Measurements from ENCODE around the gene LEF1. TPM values are rescaled to one million over a fixed set of nuclear protein-coding genes. Genes with fewer than 3 reads are reported as not detected.

The LEF1 gene
- total and polyA plus RNA-seq, 2 donors (not counting 1 experiment from before 2014, with no cell fraction given) = 2.4 to 5.1 TPM

- ATAC-seq (ENCODE audit: low read depth) (no peak), DNase-seq (no peak)
- ChIA-PET POLR2A (interaction anchor here (0.6 kb wide), 1 partner anchor 616 kb away, joined by 3 read pairs; no protein-coding TSS in a partner anchor), CTCF (no interaction called here)
- Histone ChIP-seq H2AFZ (ENCODE audit: insufficient read depth, low read depth, low read length, poor library complexity, severe bottlenecking) (no peak overlapping the region), H3K79me2 (ENCODE audit: control insufficient read depth, insufficient read depth, low read length) (no peaks in the 10 kb centered on the region), H3K27ac (ENCODE audit: low read length in 2 of 2) (no peak overlapping the region), H3K4me1 (ENCODE audit: control insufficient read depth in 2 of 2, insufficient read depth in 2 of 2, low read length in 2 of 2) (no peaks in the 10 kb centered on the region), H3K36me3 (replicated peaks in 1 of 2; ENCODE audit: control extremely low read depth in 1 of 2, control insufficient read depth in 1 of 2, extremely low read depth in 1 of 2, insufficient read depth in 2 of 2, low read length in 1 of 2) (no peaks in the 10 kb centered on the region), H3K27me3 (replicated peaks in 1 of 4; ENCODE audit: control extremely low read depth in 1 of 4, control insufficient read depth in 3 of 4, insufficient read depth in 4 of 4, low read length in 3 of 4) (no peaks in the 10 kb centered on the region), H3K9me3 (ENCODE audit: control extremely low read depth in 1 of 3, control insufficient read depth in 2 of 3, insufficient read depth in 1 of 3, low read length in 2 of 3) (no peaks in the 10 kb centered on the region), H3K9ac (ENCODE audit: low read length) (no peak overlapping the region), H3K4me2 (replicated peaks; ENCODE audit: low read depth, low read length, poor library complexity, severe bottlenecking) (no peak overlapping the region), H4K20me1 (ENCODE audit: control insufficient read depth, insufficient read depth, low read length, poor library complexity, severe bottlenecking) (no peaks in the 10 kb centered on the region), H3K4me3 (ENCODE audit: control extremely low read depth in 1 of 5, extremely low read depth in 1 of 5, insufficient read depth in 1 of 5, low read depth in 2 of 5, low read length in 4 of 5) (no peak overlapping the region)
- intact Hi-C loops (cut with micrococcal nuclease) = no loop called here
- peaks cover 5% of the 10 kb centered on the region for H3K27me3 Mint-ChIP-seq
- H3K4me1 Mint-ChIP-seq = peaks cover 6% of the 10 kb centered on the region
- no peaks in the 10 kb centered on the region for H3K9me3 Mint-ChIP-seq (ENCODE audit: insufficient read depth)
- no peak overlapping the region for H3K27ac Mint-ChIP-seq
- 90% methylated on average over 1 of the region's 6 CpGs for WGBS (ENCODE audit: insufficient coverage)
- TF ChIP-seq CTCF (IDR thresholded peaks at IDR 0.05) = no peak
- TF ChIP-seq EZH2 (IDR thresholded peaks at IDR 0.05; ENCODE audit: borderline replicate concordance, insufficient read depth, low read depth, low read length, poor library complexity, severe bottlenecking) = no peak
- H3K4me3 Mint-ChIP-seq = no peak overlapping the region
These were observed 120.6 kb downstream of the LEF1 start for GRCh38 chr4:108048157-108048556.

GRCh38 chr4:108047199-108047598 is 121.5 kb downstream of the LEF1 start:
- peaks cover 6% of the 10 kb centered on the region for H3K4me1 Mint-ChIP-seq
- no peaks in the 10 kb centered on the region for H3K4me1 ChIP-seq (ENCODE audit: control insufficient read depth in 2 of 2, insufficient read depth in 2 of 2, low read length in 2 of 2)
- POLR2A ChIA-PET = no interaction called here
- no peak overlapping the region for H3K4me2 ChIP-seq (replicated peaks; ENCODE audit: low read depth, low read length, poor library complexity, severe bottlenecking)
- no peaks in the 10 kb centered on the region for H3K79me2 ChIP-seq (ENCODE audit: control insufficient read depth, insufficient read depth, low read length)
- H3K4me3 Mint-ChIP-seq = no peak overlapping the region
- H2AFZ ChIP-seq (ENCODE audit: insufficient read depth, low read depth, low read length, poor library complexity, severe bottlenecking) = no peak overlapping the region
- CTCF ChIA-PET = interaction anchor here (0.9 kb wide), 1 partner anchor 525 kb away, joined by 5 read pairs; no protein-coding TSS in a partner anchor
- H3K9me3 ChIP-seq (ENCODE audit: control extremely low read depth in 1 of 3, control insufficient read depth in 2 of 3, insufficient read depth in 1 of 3, low read length in 2 of 3) = no peaks in the 10 kb centered on the region
- no peaks in the 10 kb centered on the region for H3K27me3 ChIP-seq (replicated peaks in 1 of 4; ENCODE audit: control extremely low read depth in 1 of 4, control insufficient read depth in 3 of 4, insufficient read depth in 4 of 4, low read length in 3 of 4)
- no peaks in the 10 kb centered on the region for H3K9me3 Mint-ChIP-seq (ENCODE audit: insufficient read depth)
- no peak overlapping the region for H3K4me3 ChIP-seq (ENCODE audit: control extremely low read depth in 1 of 5, extremely low read depth in 1 of 5, insufficient read depth in 1 of 5, low read depth in 2 of 5, low read length in 4 of 5)
- ATAC-seq (ENCODE audit: low read depth) (no peak), DNase-seq (no peak)
- H4K20me1 ChIP-seq (ENCODE audit: control insufficient read depth, insufficient read depth, low read length, poor library complexity, severe bottlenecking) = no peaks in the 10 kb centered on the region
- no peak overlapping the region for H3K9ac ChIP-seq (ENCODE audit: low read length)
- TF ChIP-seq CTCF (IDR thresholded peaks at IDR 0.05) = no peak
- no peak for TF ChIP-seq EZH2 (IDR thresholded peaks at IDR 0.05; ENCODE audit: borderline replicate concordance, insufficient read depth, low read depth, low read length, poor library complexity, severe bottlenecking)
- H3K27ac Mint-ChIP-seq = no peak overlapping the region
- intact Hi-C loops (cut with micrococcal nuclease) = no loop called here
- 100% methylated on average over 1 of the region's 2 CpGs for WGBS (ENCODE audit: insufficient coverage)
- no peak overlapping the region for H3K27ac ChIP-seq (ENCODE audit: low read length in 2 of 2)
- H3K27me3 Mint-ChIP-seq = no peaks in the 10 kb centered on the region
- no peaks in the 10 kb centered on the region for H3K36me3 ChIP-seq (replicated peaks in 1 of 2; ENCODE audit: control extremely low read depth in 1 of 2, control insufficient read depth in 1 of 2, extremely low read depth in 1 of 2, insufficient read depth in 2 of 2, low read length in 1 of 2)

Measured in B cell (primary cell).